HG03097 (cell line): ENCODE results near the gene HOXA3.

Experiments
- ATAC-seq: cut with Tn5 transposase; IDR thresholded peaks from one replicate; pipeline ENCODE4 v1.9.1; 2021; ENCODE audit not compliant: unreplicated experiment, low FRiP score

HOXA3 gene

GRCh38 chr7:27106181-27106900 is 46.0 kb downstream of the HOXA3 start:
- ATAC-seq = no peak

- no peak for ATAC-seq
Measured at GRCh38 chr7:27105301-27106031, 46.9 kb downstream of the HOXA3 start.

DNA sequence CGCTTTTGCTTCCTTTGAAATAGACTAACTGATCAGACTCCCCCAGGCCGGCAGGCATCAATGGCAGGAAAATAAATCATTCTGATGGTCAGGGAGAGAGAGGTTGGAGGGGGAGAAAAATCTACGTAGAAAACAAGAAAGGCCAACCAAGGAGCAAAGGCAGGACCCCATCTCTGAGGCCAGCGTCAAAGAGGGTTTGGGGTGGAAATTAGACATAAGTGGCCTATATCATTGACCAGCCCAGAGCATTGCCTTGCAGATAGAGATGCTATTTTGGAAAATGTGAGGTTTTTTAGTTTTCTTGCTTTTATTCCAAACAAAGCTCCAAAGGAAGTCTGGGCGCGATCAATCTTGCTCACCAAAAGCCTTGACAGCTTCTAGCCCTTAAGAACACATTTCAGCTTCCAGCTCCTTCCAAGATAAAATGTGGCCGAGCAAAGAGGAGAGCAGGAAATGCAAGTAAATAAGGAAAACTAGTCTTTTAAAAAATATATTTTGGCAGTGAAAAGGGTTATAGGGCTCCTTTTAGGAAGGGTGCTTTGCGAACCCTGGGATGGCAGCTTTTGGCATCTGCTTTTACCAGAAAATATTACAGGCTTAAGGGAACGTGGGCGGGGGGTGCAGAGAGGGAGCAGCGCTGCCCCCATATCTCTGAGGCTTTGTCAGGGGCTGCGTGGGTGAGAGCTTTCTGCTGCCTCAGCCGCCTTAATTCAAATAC is 47.9 kb downstream of the HOXA3 start:
- ATAC-seq = no peak

- ATAC-seq = no peak
Measured at GRCh38 chr7:27103489-27104226, 48.7 kb downstream of the HOXA3 start.

DNA sequence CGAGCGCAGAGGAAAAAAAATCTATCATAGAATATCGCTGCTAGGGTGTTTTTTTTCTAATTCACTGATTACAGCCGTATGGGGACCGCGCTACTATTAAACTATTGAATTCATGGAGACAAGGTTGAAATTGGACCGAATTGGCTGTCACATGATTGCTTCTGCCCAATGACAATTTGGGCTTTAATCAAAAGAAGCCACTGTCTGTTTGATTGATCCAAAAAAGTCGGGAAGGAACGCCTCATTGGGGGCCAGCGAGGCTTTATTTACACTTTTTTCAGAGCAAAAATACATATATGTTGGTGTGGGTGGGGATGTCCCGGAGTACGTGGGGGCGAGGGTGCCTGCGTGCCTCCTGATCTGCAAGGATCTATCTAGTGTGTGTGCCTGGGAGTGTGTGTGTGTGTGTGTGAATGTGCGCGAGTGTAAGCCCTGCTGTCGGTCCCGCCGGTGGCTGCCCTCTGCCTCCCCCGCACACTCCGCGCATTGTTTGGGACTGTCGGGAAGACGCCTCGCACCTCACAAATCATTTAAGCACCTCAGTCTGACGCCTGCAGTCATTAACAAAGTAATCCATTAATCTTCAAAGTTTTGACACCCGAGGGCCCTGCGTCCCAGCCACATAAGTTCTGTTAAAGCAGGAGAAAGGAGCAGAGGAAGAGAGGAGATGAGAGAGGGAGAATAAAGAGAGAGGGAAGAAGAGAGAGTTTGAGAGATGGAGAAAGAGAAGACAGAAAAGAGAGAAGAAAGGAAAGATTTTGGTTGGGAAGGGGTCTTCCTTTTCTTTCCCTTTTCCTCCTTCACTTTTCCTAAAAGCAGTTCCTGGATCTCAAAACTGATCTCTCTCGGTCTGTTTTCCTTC is 49.6 kb downstream of the HOXA3 start, which contains the start of gene HOXA2:
Gene HOXA2, minus strand, starts transcription at position 103 of the 862 bp plus-strand sequence. CDS start 183 bp downstream, outside the sequence.
- no peak for ATAC-seq

DNA sequence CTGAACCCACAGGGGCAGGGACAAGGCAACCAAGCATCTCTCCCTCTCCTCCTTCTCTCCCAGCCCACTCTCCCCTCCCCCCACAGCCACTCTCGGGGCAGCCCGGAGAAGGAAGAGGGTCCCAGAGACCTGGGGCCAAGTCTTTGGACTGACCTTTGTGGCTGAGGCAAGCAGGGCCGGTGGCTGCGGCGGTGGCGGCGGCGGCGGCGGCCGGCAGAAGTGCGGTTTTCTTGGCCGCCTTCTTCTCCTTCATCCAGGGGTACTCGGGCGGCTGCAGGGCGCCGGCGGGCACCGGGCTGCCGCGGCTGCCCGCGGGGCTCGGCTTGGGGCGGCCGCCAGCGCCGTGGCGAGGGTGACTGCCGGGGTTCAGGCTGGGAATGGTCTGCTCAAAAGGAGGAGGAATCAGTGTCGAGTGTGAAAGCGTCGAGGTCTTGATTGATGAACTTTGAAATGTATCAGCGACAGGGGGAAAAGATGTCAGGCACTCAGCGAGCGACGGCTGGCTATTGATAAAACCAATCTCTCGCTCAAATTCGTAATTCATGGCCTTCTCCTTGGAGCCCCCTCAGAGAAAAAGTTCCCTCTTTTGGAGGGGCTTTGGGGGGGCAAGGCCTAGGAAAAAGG is 50.3 kb downstream of the HOXA3 start:
- no peak for ATAC-seq

DNA sequence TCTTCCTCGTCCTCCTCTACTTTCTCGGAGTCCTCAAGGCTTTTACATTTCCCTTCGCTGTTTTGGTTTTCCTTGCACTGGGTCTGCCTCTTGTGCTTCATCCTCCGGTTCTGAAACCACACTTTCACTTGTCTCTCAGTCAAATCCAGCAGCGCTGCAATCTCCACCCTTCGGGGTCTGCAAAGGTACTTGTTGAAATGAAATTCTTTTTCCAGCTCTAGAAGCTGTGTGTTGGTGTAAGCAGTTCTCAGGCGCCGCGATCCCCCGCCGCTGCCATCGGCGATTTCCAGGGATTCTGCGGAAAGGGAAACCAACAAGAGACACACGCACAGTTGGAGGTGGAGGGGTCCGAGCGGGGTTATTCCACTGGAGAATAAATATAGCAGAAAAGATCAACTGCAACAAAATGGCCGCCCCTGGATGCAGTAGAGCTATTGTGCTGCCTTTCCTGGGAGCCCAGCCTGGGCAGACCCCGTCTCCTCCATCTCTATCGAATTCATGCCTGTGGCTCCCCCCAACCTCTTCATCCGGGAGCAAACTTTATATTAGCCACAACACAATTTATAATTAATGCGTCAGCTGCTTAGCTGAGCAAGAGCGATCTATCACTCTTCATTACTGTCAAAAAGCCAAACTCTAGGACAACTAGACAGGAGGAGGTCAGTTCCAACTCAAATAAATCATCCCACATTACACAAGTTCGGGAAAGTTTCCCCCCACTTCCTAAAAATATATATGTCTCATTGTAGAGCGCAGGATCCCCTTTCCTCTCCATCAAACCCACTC is 51.0 kb downstream of the HOXA3 start:
- no peak for ATAC-seq

GRCh38 chr7:27100694-27101170 is 51.7 kb downstream of the HOXA3 start:
- ATAC-seq = no peak

DNA sequence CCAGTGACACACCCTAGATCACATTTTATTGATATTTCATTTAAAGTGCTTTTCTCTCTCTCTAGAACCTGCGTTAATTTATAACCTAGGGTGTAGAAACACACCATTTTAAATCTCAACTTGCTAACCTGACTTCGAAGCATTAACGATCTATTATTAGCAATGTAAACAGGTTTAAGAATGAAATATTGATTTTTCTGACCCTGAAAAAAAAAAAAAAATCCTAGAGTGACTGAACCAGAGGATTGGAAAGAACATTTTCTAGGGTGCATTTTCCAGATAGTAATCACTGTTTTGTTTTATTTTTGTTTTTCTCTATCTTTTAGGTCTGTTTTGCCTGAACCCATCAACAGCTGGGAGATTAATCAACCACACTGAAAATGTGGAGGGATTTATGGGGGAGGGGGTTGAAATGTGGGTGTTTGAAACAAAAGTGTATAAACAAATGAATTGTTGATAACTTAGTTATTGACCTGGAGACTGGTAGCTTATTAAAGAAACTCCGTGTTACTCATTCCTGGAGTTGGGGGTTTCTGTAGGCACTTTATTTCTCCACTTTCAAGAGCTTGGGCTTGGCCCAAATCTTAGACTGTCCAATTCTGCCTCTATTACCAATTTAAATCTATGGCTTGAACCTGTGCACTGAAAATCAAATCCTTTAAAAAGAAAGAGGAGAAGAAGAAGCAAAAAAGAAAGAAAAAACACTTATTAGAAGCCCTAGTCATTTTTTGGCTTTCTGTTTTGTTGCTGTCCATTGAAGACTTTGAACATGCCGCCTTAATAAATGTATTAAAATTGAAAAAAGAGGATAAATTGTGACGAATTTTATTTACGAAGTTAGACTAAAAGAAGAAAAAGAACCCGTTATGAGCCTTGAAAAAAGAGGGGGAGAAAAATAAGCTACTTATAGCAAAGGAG is 52.7 kb downstream of the HOXA3 start:
- ATAC-seq = no peak

DNA sequence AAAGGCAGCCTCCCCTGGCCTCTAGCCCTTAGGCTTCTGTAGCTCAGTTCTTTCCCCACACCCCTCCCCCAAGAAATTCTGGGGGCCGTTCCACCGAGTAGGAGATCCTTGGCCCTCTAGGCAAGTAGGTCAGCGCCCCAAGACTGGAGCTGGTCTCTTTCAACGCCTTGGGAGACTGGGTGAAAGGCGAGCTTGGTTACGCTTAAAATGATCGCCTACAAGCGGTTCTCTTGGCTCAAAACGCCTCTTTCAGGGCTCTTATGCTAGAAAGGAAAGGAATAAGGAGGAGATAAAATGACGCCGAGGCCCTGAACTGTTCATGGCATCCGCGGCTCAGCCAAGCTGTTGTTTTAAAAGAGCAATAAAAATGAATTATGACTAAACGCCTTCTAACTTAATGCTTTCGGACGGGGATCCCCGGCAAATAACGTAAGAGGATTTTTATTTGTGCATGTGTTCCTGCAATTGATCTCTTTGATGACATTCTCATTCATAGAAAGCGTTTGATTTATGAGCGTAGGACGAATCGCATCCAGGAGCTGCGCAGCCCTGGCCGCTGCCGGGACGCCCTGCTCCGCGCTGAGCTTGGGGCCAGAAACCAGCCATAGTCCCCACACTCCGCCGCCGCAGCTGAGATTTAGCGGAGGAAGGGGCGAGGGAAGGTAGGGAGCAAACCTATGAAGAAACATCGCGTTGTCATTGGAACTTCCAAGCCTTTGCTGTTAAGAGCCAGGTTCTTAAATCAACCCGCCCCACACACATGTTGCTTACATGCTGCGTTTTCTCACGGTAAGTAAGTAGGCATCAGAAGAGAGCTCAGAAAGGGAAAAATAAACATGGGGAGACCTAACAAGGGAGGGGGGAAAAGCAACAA is 53.6 kb downstream of the HOXA3 start:
- no peak for ATAC-seq

DNA sequence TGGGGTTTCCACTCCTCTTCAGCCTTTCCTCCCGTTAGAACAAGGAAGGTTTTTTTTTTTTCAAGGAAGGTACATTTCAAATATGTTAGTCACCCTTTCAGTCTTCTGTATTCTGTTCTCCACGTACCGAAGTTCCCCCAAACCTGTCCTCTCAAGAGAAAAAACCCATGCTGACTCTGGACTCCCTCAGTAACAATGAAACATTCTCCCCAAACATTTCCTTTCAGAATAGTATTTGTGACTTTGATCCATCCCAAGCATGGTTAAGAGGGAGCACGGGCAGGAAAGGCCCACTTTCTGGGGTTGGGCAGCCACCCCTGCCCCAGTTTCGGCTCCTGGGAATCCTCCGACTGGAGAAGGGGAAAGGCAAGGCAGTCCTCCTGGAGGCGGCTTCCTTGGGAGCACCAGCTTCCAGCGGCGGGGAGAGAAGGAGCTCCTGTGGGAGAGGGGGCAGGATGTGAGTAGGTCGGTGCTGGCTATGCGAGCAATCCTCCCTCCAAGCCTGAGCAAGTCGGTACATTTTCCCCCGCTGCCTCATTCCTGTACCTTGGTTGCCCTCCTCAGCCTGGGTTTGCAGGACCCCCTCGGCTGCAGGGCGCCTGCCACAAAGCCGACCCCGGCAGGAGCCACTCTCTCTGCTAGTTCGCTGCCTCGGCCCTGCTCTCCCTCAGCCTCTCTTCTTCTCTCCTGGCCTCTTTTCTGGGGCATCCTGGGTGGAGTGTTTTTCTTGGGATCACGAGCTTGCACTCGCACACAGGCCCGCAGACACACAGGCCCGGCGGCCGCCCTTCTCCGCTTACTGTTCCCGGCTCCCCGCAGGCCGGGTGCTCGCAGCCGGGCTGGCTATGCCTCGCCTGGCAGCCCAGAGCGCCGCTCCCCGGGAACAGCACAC is 54.5 kb downstream of the HOXA3 start:
- no peak for ATAC-seq

DNA sequence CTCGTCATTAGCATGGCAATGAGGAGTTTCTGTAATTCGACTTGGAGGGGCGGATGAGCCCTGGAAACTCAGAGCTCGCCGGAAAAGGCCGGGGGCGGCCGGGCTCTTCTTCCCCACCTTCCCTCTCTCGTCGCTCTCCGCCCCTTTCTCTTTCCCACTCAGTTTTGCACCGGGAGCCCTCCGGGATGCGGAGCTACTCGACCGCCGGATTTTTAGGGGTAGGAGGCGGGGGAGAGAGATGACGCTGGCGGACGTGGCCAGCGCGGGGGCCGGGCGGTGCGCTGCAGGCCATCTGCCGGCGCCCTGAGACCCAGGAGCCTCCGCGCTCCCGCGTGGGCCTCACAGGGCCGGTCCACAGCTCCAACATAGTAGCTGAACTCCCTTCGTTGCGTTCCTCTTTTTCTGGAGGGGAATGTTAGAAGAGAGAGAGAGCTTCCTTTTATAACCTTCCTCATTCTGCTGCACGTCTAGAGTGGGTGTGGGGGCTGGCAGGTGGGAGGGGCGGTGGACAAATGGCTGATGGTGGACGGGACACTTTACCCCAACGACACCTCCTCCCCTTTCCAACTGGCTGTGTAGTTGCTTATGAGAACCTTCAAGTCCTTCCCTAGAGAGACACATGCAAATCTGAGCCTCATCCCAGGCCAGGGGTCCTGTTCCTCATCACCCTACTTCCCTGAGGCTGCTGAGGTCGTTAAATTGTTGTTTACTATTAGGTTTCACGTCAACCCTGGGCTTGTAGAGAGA is 55.4 kb downstream of the HOXA3 start:
- ATAC-seq = no peak

DNA sequence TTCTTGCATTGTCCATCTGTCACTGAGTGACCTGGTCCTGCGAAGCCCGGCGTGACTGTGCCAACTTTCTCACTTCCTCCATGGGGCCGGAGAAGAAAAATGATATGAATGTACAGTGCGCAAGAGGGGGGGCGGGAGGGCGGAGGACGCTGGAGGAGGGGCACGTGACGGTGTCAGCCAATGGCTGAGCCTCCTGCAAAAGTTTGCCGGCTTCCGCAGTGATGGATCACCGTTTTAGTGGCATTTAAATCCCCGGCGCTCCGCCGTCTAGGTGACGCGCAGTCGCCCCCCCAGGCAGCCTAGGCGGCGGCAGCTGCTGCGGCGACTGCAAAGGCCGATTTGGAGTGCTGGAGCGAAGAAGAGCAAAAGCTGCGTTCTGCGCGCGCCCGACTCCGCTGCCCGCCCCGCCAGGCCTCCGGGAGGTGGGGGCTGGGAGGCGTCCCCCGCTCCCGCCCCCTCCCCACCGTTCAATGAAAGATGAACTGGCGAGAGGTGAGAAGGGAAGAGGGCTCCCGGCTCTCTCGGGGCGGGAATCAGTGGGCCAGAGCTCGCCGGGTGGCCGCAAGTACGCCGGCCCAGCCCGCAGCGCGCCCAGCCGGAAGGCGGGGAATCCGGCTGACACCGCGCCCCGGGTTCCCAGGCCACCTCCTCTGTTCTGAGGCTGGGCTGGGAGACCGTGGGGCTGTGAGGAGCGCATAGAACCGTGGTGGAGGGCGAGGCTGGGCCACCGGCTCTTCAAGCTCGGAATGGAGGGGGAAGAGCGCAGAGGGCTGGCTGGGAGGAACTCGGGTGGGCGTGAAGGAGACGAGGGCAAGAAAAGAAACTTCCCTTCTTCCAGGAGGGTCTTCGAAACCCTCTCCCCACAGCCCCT is 56.3 kb downstream of the HOXA3 start, which contains the start of gene HOXA1:
Gene HOXA1, minus strand, starts transcription at position 104 of the 871 bp plus-strand sequence. Its CDS starts 88 bp downstream, at position 16.
- peak; percentile 83 for ATAC-seq
